ENCODE data around the gene OR52H1.

OR52H1 gene

GRCh38 chr11:5534046-5534445 is 14.3 kb downstream of the OR52H1 start:
- in situ Hi-C loops (cut with MboI; ENCODE audit: low sequenced_read_pairs) = no loop called here

GRCh38 chr11:5531053-5531831 is 17.1 kb downstream of the OR52H1 start:
- in situ Hi-C loops (cut with MboI; ENCODE audit: low sequenced_read_pairs) = no loop called here

DNA sequence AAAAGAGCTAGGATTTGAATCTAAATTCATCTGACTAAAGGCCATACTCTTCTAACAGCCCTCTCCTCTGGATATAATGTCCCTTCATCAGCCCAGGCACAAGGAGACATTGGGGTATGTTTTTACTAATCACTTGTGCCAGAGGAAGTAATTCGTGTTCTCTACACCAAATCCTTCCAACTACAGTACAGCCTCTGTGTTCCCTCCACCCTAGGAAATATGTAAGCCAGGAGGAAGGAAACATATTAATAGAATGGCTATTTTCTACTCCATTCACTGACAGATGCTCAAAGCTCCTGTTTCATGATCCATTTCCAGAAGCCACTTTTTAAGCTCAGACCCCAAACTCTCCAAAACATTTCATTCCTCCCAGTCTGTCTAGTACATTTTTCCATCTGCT is 19.8 kb downstream of the OR52H1 start:
- in situ Hi-C loops (cut with MboI; ENCODE audit: low sequenced_read_pairs) = no loop called here

- in situ Hi-C loops (cut with MboI; ENCODE audit: low sequenced_read_pairs) = no loop called here
These were observed 20.6 kb downstream of the OR52H1 start for GRCh38 chr11:5527716-5528115.

GRCh38 chr11:5524756-5525155 is 23.6 kb downstream of the OR52H1 start:
- in situ Hi-C loops (cut with MboI; ENCODE audit: low sequenced_read_pairs) = no loop called here

GRCh38 chr11:5522308-5522707 is 26.0 kb downstream of the OR52H1 start:
- in situ Hi-C loops (cut with MboI; ENCODE audit: low sequenced_read_pairs) = no loop called here

- in situ Hi-C loops (cut with MboI; ENCODE audit: low sequenced_read_pairs) = no loop called here
These were observed 26.8 kb downstream of the OR52H1 start for GRCh38 chr11:5521540-5521939.

DNA sequence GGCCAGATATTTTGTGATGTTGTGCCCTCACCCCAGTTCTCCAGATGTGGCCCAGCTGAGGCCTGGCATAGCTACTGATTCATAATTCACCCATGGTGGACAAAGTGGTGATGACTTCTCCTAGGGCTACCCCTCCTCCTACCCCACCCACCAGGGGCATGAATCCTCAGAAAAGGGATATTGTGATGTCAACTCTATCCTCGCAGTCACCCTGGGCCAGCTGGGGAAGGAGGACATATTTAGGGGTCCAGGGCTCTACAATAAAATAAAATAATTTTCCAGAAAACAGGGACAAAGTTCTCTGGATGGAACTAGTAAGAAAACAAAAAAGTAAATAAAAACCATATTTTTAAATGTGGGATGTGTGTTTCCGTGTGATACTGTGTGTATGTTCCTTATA is 31.7 kb downstream of the OR52H1 start, which contains the start of gene UBQLNL:
UBQLNL (minus strand) TSS at position 101 of the 400 bp plus-strand sequence. CDS start 258 bp downstream, outside the sequence.
- in situ Hi-C loops (cut with MboI; ENCODE audit: low sequenced_read_pairs) = no loop called here

- in situ Hi-C loops (cut with MboI; ENCODE audit: low sequenced_read_pairs) = no loop called here
These were observed 33.5 kb downstream of the OR52H1 start for GRCh38 chr11:5514841-5515240.

- in situ Hi-C loops (cut with MboI; ENCODE audit: low sequenced_read_pairs) = no loop called here
These were observed 38.5 kb downstream of the OR52H1 start, which contains the start of gene UBQLN3 for GRCh38 chr11:5509803-5510202. Gene UBQLN3 (minus strand): TSS chr11:5509957. CDS start chr11:5509558, 399 bp downstream.

DNA sequence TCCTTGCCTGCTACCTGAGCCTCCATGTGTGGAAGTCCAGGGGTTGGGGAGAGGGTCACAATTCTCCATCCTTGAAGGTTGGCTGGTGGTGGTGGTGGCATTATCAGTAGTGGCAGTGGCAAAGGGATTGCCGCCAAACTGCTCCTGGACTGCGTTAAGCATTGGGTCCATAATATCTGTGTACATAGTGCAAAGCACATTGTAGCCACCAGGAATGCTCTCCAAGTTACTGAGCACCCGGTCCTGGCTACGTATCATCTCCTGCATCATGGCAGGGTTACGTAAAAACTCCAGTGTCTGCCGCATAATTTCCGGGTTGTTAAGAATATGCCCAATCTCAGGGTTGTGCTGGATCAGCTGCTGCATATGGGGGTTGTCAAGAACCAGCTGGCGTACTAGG is 39.7 kb downstream of the OR52H1 start:
- in situ Hi-C loops (cut with MboI; ENCODE audit: low sequenced_read_pairs) = no loop called here

- in situ Hi-C loops (cut with MboI; ENCODE audit: low sequenced_read_pairs) = no loop called here
These were observed 40.4 kb downstream of the OR52H1 start for GRCh38 chr11:5507933-5508305.

GRCh38 chr11:5507177-5507932 is 41.0 kb downstream of the OR52H1 start:
- in situ Hi-C loops (cut with MboI; ENCODE audit: low sequenced_read_pairs) = no loop called here

GRCh38 chr11:5505363-5506048 is 42.8 kb downstream of the OR52H1 start:
- in situ Hi-C loops (cut with MboI; ENCODE audit: low sequenced_read_pairs) = no loop called here

- in situ Hi-C loops (cut with MboI; ENCODE audit: low sequenced_read_pairs) = no loop called here
These were observed 43.9 kb downstream of the OR52H1 start for GRCh38 chr11:5504403-5504921.

- in situ Hi-C loops (cut with MboI; ENCODE audit: low sequenced_read_pairs) = no loop called here
These were observed 47.9 kb downstream of the OR52H1 start for GRCh38 chr11:5500393-5500801.

DNA sequence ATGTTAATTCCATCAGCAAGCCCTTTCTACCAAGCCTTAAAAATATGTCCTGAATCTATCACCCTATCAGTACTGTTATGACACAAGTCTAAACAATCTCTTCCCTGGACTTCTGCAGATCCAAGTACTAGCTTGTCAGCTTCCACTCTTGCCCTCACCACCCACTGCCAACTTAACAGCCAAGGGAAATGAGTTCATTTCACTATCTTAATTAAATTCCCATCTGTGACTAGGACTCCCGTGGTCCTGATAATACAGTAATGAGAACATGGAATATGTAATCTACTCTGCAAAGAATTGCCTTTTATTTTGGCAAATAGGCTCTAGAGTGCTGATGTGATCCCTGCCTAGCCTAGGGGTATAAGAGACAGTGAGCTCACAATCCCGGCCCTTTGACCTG is 48.7 kb downstream of the OR52H1 start:
- in situ Hi-C loops (cut with MboI; ENCODE audit: low sequenced_read_pairs) = no loop called here

Data from HL-60/S4 treated with retinoic acid at 250 ng/mL for 4 days and 3 days (cell line).